ENCODE data around the gene RASA3. TPM values are rescaled to one million over a fixed set of nuclear protein-coding genes. Genes with fewer than 3 reads are reported as not detected.

The RASA3 gene
- total RNA-seq, 1 experiment from 2014 or later: 16.5 TPM

- Histone ChIP-seq H3K36me3 (replicated peaks; ENCODE audit: control insufficient read depth, insufficient read depth, low read length) (no peaks in the 10 kb centered on the region), H3K27me3 (ENCODE audit: control insufficient read depth, insufficient read depth, low read length) (no peaks in the 10 kb centered on the region), H3K4me3 (ENCODE audit: insufficient read depth, low read depth, low read length) (no peak overlapping the region)
- DNase-seq: no peak
Measured at GRCh38 chr13:114089751-114090400, 42.5 kb downstream of the RASA3 start.

- Histone ChIP-seq H3K4me3 (ENCODE audit: insufficient read depth, low read depth, low read length) (no peak overlapping the region), H3K36me3 (replicated peaks; ENCODE audit: control insufficient read depth, insufficient read depth, low read length) (no peaks in the 10 kb centered on the region), H3K27me3 (ENCODE audit: control insufficient read depth, insufficient read depth, low read length) (no peaks in the 10 kb centered on the region)
- DNase-seq: no peak
Measured at GRCh38 chr13:114089341-114089740, 43.1 kb downstream of the RASA3 start.

GRCh38 chr13:114088863-114089262 is 43.6 kb downstream of the RASA3 start:
- Histone ChIP-seq H3K4me3 (ENCODE audit: insufficient read depth, low read depth, low read length) (no peak overlapping the region), H3K27me3 (ENCODE audit: control insufficient read depth, insufficient read depth, low read length) (no peaks in the 10 kb centered on the region), H3K36me3 (replicated peaks; ENCODE audit: control insufficient read depth, insufficient read depth, low read length) (no peaks in the 10 kb centered on the region)
- no peak for DNase-seq

- Histone ChIP-seq H3K4me3 (ENCODE audit: insufficient read depth, low read depth, low read length) (no peak overlapping the region), H3K27me3 (ENCODE audit: control insufficient read depth, insufficient read depth, low read length) (no peaks in the 10 kb centered on the region), H3K36me3 (replicated peaks; ENCODE audit: control insufficient read depth, insufficient read depth, low read length) (no peaks in the 10 kb centered on the region)
- DNase-seq: peak; percentile 75
Measured at GRCh38 chr13:114088234-114088633, 44.2 kb downstream of the RASA3 start.

GRCh38 chr13:114087430-114087829 is 45.0 kb downstream of the RASA3 start:
- no peak for DNase-seq
- Histone ChIP-seq H3K36me3 (replicated peaks; ENCODE audit: control insufficient read depth, insufficient read depth, low read length) (no peaks in the 10 kb centered on the region), H3K4me3 (ENCODE audit: insufficient read depth, low read depth, low read length) (no peak overlapping the region), H3K27me3 (ENCODE audit: control insufficient read depth, insufficient read depth, low read length) (no peaks in the 10 kb centered on the region)

- Histone ChIP-seq H3K4me3 (ENCODE audit: insufficient read depth, low read depth, low read length) (no peak overlapping the region), H3K36me3 (replicated peaks; ENCODE audit: control insufficient read depth, insufficient read depth, low read length) (no peaks in the 10 kb centered on the region), H3K27me3 (ENCODE audit: control insufficient read depth, insufficient read depth, low read length) (no peaks in the 10 kb centered on the region)
- DNase-seq: no peak
Measured at GRCh38 chr13:114082849-114083645, 49.4 kb downstream of the RASA3 start.

- DNase-seq: no peak
- Histone ChIP-seq H3K4me3 (ENCODE audit: insufficient read depth, low read depth, low read length) (no peak overlapping the region), H3K36me3 (replicated peaks; ENCODE audit: control insufficient read depth, insufficient read depth, low read length) (no peaks in the 10 kb centered on the region), H3K27me3 (ENCODE audit: control insufficient read depth, insufficient read depth, low read length) (no peaks in the 10 kb centered on the region)
Measured at GRCh38 chr13:114081761-114082681, 50.4 kb downstream of the RASA3 start.

- Histone ChIP-seq H3K4me3 (ENCODE audit: insufficient read depth, low read depth, low read length) (no peak overlapping the region), H3K27me3 (ENCODE audit: control insufficient read depth, insufficient read depth, low read length) (no peaks in the 10 kb centered on the region), H3K36me3 (replicated peaks; ENCODE audit: control insufficient read depth, insufficient read depth, low read length) (no peaks in the 10 kb centered on the region)
- no peak for DNase-seq
Measured at GRCh38 chr13:114080739-114081561, 51.5 kb downstream of the RASA3 start.

GRCh38 chr13:114079601-114080536 is 52.6 kb downstream of the RASA3 start:
- DNase-seq: no peak
- Histone ChIP-seq H3K4me3 (ENCODE audit: insufficient read depth, low read depth, low read length) (no peak overlapping the region), H3K27me3 (ENCODE audit: control insufficient read depth, insufficient read depth, low read length) (no peaks in the 10 kb centered on the region), H3K36me3 (replicated peaks; ENCODE audit: control insufficient read depth, insufficient read depth, low read length) (no peaks in the 10 kb centered on the region)

- no peak for DNase-seq
Measured at GRCh38 chr13:114078461-114079451, 53.7 kb downstream of the RASA3 start.

GRCh38 chr13:114077933-114078325 is 54.5 kb downstream of the RASA3 start:
- Histone ChIP-seq H3K36me3 (replicated peaks; ENCODE audit: control insufficient read depth, insufficient read depth, low read length) (no peaks in the 10 kb centered on the region; the same call in 1 of the 2 replicates), H3K27me3 (ENCODE audit: control insufficient read depth, insufficient read depth, low read length) (no peaks in the 10 kb centered on the region), H3K4me3 (ENCODE audit: insufficient read depth, low read depth, low read length) (no peak overlapping the region)
- DNase-seq: peak; percentile 94

More at GRCh38 chr13:114078461-114079451, 53.7 kb downstream of the RASA3 start:
- H3K4me3 ChIP-seq (ENCODE audit: insufficient read depth, low read depth, low read length): no peak overlapping the region
- no peaks in the 10 kb centered on the region for H3K27me3 ChIP-seq (ENCODE audit: control insufficient read depth, insufficient read depth, low read length)
- H3K36me3 ChIP-seq (replicated peaks; ENCODE audit: control insufficient read depth, insufficient read depth, low read length): no peaks in the 10 kb centered on the region; the same call in 1 of the 2 replicates
